Neural cell (in vitro differentiated cells): Measurements from ENCODE around the gene CCDC158.

Experiments
- EP300 ChIP-seq: fragments of 450-650 bp; conservative IDR thresholded peaks from 2 replicates; pipeline ENCODE4 v1.6.1; 2014; ENCODE audit warnings: antibody characterized with exemption, mild to moderate bottlenecking, moderate library complexity; ENCODE audit not compliant: poor library complexity, severe bottlenecking
- EZH2 ChIP-seq: fragments of 200-600, 300-800 bp; shearing (Covaris generic), sonication (generic); IDR thresholded peaks from 2 replicates; pipeline ENCODE4 v1.6.1; 2014; ENCODE audit warnings: antibody characterized with exemption, low read length, borderline replicate concordance, mild to moderate bottlenecking; ENCODE audit not compliant: insufficient read depth, poor library complexity, severe bottlenecking
- RAD21 ChIP-seq: fragments of 450-650 bp; conservative IDR thresholded peaks from 2 replicates; pipeline ENCODE4 v1.6.1; 2014; ENCODE audit warnings: antibody characterized with exemption, mild to moderate bottlenecking, moderate library complexity
- SMC3 ChIP-seq: fragments of 450-650 bp; conservative IDR thresholded peaks from 2 replicates; pipeline ENCODE4 v1.6.1; 2014; ENCODE audit warnings: antibody characterized with exemption, mild to moderate bottlenecking, moderate library complexity; ENCODE audit not compliant: poor library complexity
- TF ChIP-seq, protein P1 (sequence below): fragments of 450-650 bp; IDR thresholded peaks from 2 replicates; pipeline ENCODE4 v1.5.1; 2014; ENCODE audit warnings: antibody characterized with exemption, mild to moderate bottlenecking, moderate library complexity; ENCODE audit not compliant: poor library complexity, severe bottlenecking
- TF ChIP-seq, protein P2 (sequence below): IDR thresholded peaks from 2 replicates; pipeline ENCODE4 v1.6.1; 2012; ENCODE audit warnings: borderline replicate concordance

- TF ChIP-seq EZH2 (no peak), RAD21 (no peak), EP300 (no peak), SMC3 (no peak)
- TF ChIP-seq, protein P1, sequence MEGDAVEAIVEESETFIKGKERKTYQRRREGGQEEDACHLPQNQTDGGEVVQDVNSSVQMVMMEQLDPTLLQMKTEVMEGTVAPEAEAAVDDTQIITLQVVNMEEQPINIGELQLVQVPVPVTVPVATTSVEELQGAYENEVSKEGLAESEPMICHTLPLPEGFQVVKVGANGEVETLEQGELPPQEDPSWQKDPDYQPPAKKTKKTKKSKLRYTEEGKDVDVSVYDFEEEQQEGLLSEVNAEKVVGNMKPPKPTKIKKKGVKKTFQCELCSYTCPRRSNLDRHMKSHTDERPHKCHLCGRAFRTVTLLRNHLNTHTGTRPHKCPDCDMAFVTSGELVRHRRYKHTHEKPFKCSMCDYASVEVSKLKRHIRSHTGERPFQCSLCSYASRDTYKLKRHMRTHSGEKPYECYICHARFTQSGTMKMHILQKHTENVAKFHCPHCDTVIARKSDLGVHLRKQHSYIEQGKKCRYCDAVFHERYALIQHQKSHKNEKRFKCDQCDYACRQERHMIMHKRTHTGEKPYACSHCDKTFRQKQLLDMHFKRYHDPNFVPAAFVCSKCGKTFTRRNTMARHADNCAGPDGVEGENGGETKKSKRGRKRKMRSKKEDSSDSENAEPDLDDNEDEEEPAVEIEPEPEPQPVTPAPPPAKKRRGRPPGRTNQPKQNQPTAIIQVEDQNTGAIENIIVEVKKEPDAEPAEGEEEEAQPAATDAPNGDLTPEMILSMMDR, result no peak
- TF ChIP-seq, protein P2, sequence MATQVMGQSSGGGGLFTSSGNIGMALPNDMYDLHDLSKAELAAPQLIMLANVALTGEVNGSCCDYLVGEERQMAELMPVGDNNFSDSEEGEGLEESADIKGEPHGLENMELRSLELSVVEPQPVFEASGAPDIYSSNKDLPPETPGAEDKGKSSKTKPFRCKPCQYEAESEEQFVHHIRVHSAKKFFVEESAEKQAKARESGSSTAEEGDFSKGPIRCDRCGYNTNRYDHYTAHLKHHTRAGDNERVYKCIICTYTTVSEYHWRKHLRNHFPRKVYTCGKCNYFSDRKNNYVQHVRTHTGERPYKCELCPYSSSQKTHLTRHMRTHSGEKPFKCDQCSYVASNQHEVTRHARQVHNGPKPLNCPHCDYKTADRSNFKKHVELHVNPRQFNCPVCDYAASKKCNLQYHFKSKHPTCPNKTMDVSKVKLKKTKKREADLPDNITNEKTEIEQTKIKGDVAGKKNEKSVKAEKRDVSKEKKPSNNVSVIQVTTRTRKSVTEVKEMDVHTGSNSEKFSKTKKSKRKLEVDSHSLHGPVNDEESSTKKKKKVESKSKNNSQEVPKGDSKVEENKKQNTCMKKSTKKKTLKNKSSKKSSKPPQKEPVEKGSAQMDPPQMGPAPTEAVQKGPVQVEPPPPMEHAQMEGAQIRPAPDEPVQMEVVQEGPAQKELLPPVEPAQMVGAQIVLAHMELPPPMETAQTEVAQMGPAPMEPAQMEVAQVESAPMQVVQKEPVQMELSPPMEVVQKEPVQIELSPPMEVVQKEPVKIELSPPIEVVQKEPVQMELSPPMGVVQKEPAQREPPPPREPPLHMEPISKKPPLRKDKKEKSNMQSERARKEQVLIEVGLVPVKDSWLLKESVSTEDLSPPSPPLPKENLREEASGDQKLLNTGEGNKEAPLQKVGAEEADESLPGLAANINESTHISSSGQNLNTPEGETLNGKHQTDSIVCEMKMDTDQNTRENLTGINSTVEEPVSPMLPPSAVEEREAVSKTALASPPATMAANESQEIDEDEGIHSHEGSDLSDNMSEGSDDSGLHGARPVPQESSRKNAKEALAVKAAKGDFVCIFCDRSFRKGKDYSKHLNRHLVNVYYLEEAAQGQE, result no peak
These were observed 39.0 kb downstream of the CCDC158 start for GRCh38 chr4:76381986-76382385.
